Measurements from ENCODE around the gene INSL3.
A peak's percentile ranks its signal among the peaks of the same experiment; 100 is the strongest.

The INSL3 gene

DNA sequence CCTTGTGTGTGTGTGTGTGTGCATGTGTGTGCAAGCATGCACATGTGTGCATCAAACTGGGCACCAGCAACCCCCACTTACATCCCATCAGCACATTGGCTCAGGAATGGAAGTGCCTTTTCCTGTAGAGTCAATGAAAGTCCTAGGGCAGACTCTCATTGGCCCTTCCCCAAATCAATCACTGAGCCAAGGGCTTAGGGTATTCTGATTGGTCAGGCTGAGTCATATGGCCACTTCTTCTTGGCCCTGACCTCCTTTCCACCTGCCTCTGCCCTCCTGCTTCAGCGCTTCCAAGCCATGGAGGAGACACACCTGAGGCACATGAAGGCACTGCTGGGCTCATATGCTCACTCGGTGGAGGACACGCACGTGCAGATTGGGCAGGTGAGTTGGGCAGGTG, 49.1 kb downstream of the INSL3 start:
- Histone ChIP-seq H4K8ac (ENCODE audit: low read depth, low read length) (no peak overlapping the region), H3K4me3 (ENCODE audit: low read depth, low read length) (no peak overlapping the region), H3K18ac (ENCODE audit: low read length) (no peak overlapping the region), H3K4me2 (ENCODE audit: low read length) (no peak overlapping the region), H3K4me1 (ENCODE audit: control insufficient read depth in 1 of 2, insufficient read depth in 2 of 2, low read length in 2 of 2) (no peaks in the 10 kb centered on the region), H3K27ac (ENCODE audit: low read depth, low read length) (no peak overlapping the region), H3K79me2 (ENCODE audit: control insufficient read depth, insufficient read depth, low read length, poor library complexity) (no peaks in the 10 kb centered on the region), H3K79me1 (ENCODE audit: low read length) (no peaks in the 10 kb centered on the region), H2BK120ac (ENCODE audit: insufficient read depth, low read length, poor library complexity) (no peak overlapping the region), H3K27me3 (ENCODE audit: insufficient read depth, low read length) (no peaks in the 10 kb centered on the region), H4K91ac (ENCODE audit: low read depth, low read length) (no peak overlapping the region), H2BK5ac (ENCODE audit: low read depth, low read length, poor library complexity) (no peak overlapping the region), H3K23ac (ENCODE audit: low read length) (no peak overlapping the region), H3K9me3 (ENCODE audit: insufficient read depth, low read depth, low read length) (peaks cover 2% of the 10 kb centered on the region), H2AFZ (ENCODE audit: insufficient read depth, low read length, poor library complexity) (no peak overlapping the region), H3K9ac (ENCODE audit: low read length) (no peak overlapping the region), H2AK5ac (ENCODE audit: low read length) (no peak overlapping the region), H2BK12ac (ENCODE audit: low read length) (no peak overlapping the region), H3K14ac (ENCODE audit: low read length) (no peak overlapping the region), H3K36me3 (ENCODE audit: control insufficient read depth in 1 of 2, insufficient read depth in 2 of 2, low read length in 2 of 2) (no peaks in the 10 kb centered on the region), H4K12ac (ENCODE audit: low read depth, low read length) (no peak overlapping the region), H3K4ac (ENCODE audit: low read depth, low read length) (no peak overlapping the region)
- no peak for DNase-seq
- no CpG with 5 or more reads among the region's 4 CpGs for WGBS (ENCODE audit: extremely low coverage, insufficient coverage, insufficient read length)

DNA sequence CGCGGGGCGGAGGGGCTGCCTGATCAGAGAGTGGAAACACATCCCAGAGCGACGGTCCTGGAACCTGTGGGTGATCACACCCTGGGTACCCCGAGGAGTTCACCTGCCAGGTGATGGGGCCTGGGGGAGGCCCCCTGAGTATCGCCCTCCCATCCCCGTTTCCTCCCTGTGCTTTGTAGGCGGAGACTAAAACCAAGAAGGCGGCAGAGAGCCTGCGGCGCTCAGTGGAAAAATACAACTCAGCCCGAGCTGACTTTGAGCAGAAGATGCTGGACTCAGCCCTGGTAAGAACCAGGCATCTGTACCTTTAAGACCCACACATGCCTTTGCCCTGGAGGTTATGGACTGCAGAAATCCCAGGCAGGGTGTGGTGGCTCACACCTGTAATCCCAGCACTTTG, 50.7 kb downstream of the INSL3 start:
- Histone ChIP-seq H2BK120ac (ENCODE audit: insufficient read depth, low read length, poor library complexity) (no peak overlapping the region), H4K12ac (ENCODE audit: low read depth, low read length) (no peak overlapping the region), H3K79me2 (ENCODE audit: control insufficient read depth, insufficient read depth, low read length, poor library complexity) (no peaks in the 10 kb centered on the region), H3K18ac (ENCODE audit: low read length) (no peak overlapping the region), H3K36me3 (ENCODE audit: control insufficient read depth in 1 of 2, insufficient read depth in 2 of 2, low read length in 2 of 2) (no peaks in the 10 kb centered on the region), H3K4me2 (ENCODE audit: low read length) (no peak overlapping the region), H2AK5ac (ENCODE audit: low read length) (no peak overlapping the region), H3K9me3 (ENCODE audit: insufficient read depth, low read depth, low read length) (peaks cover 2% of the 10 kb centered on the region), H3K27me3 (ENCODE audit: insufficient read depth, low read length) (no peaks in the 10 kb centered on the region), H3K27ac (ENCODE audit: low read depth, low read length) (no peak overlapping the region), H4K8ac (ENCODE audit: low read depth, low read length) (no peak overlapping the region), H3K14ac (ENCODE audit: low read length) (no peak overlapping the region), H2AFZ (ENCODE audit: insufficient read depth, low read length, poor library complexity) (no peak overlapping the region), H2BK5ac (ENCODE audit: low read depth, low read length, poor library complexity) (no peak overlapping the region), H3K4me3 (ENCODE audit: low read depth, low read length) (no peak overlapping the region), H2BK12ac (ENCODE audit: low read length) (no peak overlapping the region), H3K4ac (ENCODE audit: low read depth, low read length) (no peak overlapping the region), H3K23ac (ENCODE audit: low read length) (no peak overlapping the region), H3K4me1 (ENCODE audit: control insufficient read depth in 1 of 2, insufficient read depth in 2 of 2, low read length in 2 of 2) (no peaks in the 10 kb centered on the region), H4K91ac (ENCODE audit: low read depth, low read length) (no peak overlapping the region), H3K79me1 (ENCODE audit: low read length) (no peaks in the 10 kb centered on the region), H3K9ac (ENCODE audit: low read length) (no peak overlapping the region)
- WGBS (ENCODE audit: extremely low coverage, insufficient coverage, insufficient read length) = no CpG with 5 or more reads among the region's 13 CpGs
- no peak for DNase-seq

DNA sequence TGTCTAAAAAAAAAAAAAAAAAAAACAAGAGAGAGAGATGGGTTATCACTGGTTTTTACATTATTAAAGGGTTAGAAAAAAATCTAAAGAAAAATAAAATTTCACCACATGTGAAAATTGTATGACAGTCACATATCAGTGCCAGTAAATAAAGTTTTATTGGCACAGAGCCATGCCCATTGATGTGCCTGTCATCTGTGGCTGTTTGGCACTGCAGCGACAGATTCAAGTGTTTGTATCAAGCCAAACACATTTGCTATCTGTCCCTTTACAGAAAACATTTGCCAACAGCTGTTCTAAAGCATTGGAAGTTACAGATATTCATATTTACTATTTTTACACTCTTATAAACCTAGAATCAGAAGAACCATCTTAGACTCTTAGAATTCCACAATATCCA, 53.8 kb downstream of the INSL3 start:
- no peak for DNase-seq
- no peak overlapping the region for H2AFZ ChIP-seq (ENCODE audit: insufficient read depth, low read length, poor library complexity)
- no peak overlapping the region for H3K9ac ChIP-seq (ENCODE audit: low read length)
- no peaks in the 10 kb centered on the region for H3K36me3 ChIP-seq (ENCODE audit: control insufficient read depth in 1 of 2, insufficient read depth in 2 of 2, low read length in 2 of 2)
- no peaks in the 10 kb centered on the region for H3K79me1 ChIP-seq (ENCODE audit: low read length)
- no peak overlapping the region for H2BK12ac ChIP-seq (ENCODE audit: low read length)
- no peak overlapping the region for H2BK5ac ChIP-seq (ENCODE audit: low read depth, low read length, poor library complexity)
- H3K4ac ChIP-seq (ENCODE audit: low read depth, low read length) = no peak overlapping the region
- H3K4me3 ChIP-seq (ENCODE audit: low read depth, low read length) = no peak overlapping the region
- no peak overlapping the region for H3K23ac ChIP-seq (ENCODE audit: low read length)
- H3K14ac ChIP-seq (ENCODE audit: low read length) = no peak overlapping the region
- no peak overlapping the region for H2AK5ac ChIP-seq (ENCODE audit: low read length)
- no peak overlapping the region for H4K12ac ChIP-seq (ENCODE audit: low read depth, low read length)
- H3K4me1 ChIP-seq (ENCODE audit: control insufficient read depth in 1 of 2, insufficient read depth in 2 of 2, low read length in 2 of 2) = no peaks in the 10 kb centered on the region
- no peaks in the 10 kb centered on the region for H3K79me2 ChIP-seq (ENCODE audit: control insufficient read depth, insufficient read depth, low read length, poor library complexity)
- peaks cover 4% of the 10 kb centered on the region for H3K9me3 ChIP-seq (ENCODE audit: insufficient read depth, low read depth, low read length)
- H3K27me3 ChIP-seq (ENCODE audit: insufficient read depth, low read length) = no peaks in the 10 kb centered on the region
- no peak overlapping the region for H3K4me2 ChIP-seq (ENCODE audit: low read length)
- H4K91ac ChIP-seq (ENCODE audit: low read depth, low read length) = no peak overlapping the region
- no peak overlapping the region for H3K27ac ChIP-seq (ENCODE audit: low read depth, low read length)
- no CpG with 5 or more reads among the region's 1 CpG for WGBS (ENCODE audit: extremely low coverage, insufficient coverage, insufficient read length)
- no peak overlapping the region for H2BK120ac ChIP-seq (ENCODE audit: insufficient read depth, low read length, poor library complexity)
- no peak overlapping the region for H3K18ac ChIP-seq (ENCODE audit: low read length)
- H4K8ac ChIP-seq (ENCODE audit: low read depth, low read length) = no peak overlapping the region

DNA sequence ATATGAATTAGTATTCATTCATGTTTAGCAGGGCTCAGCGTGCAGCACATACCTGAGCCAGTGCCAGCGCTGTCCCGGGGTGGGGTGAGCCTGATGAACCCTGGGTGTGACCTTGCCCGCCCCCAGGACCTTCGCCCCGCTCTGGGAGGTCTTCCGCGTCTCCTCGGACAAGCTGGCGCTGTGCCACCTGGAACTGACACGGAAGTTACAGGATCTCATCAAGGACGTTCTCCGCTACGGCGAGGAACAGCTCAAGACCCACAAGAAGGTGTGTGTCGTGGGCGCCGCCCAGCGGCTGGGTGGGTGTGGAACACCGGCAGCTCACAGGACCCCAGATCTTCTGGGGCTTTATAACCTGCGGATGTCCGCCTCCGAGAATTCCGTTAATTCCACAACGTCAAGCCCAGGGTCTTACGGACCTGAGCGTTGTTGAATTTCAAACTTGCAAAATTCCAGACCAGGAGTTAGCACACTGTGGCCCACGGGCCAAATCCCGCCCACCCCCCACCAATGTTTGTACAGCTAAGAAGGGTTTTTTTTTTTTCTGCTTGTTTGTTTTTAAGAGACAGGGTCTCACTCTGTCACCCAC, 54.7 kb downstream of the INSL3 start:
- no peak overlapping the region for H2BK5ac ChIP-seq (ENCODE audit: low read depth, low read length, poor library complexity)
- H2AFZ ChIP-seq (ENCODE audit: insufficient read depth, low read length, poor library complexity) = no peak overlapping the region
- H3K79me2 ChIP-seq (ENCODE audit: control insufficient read depth, insufficient read depth, low read length, poor library complexity) = no peaks in the 10 kb centered on the region
- no CpG with 5 or more reads among the region's 29 CpGs for WGBS (ENCODE audit: extremely low coverage, insufficient coverage, insufficient read length)
- H2AK5ac ChIP-seq (ENCODE audit: low read length) = no peak overlapping the region
- peaks cover 2% of the 10 kb centered on the region for H3K9me3 ChIP-seq (ENCODE audit: insufficient read depth, low read depth, low read length)
- H3K27ac ChIP-seq (ENCODE audit: low read depth, low read length) = no peak overlapping the region
- H4K91ac ChIP-seq (ENCODE audit: low read depth, low read length) = no peak overlapping the region
- no peak overlapping the region for H3K4me3 ChIP-seq (ENCODE audit: low read depth, low read length)
- no peaks in the 10 kb centered on the region for H3K79me1 ChIP-seq (ENCODE audit: low read length)
- H3K23ac ChIP-seq (ENCODE audit: low read length) = no peak overlapping the region
- no peak overlapping the region for H3K14ac ChIP-seq (ENCODE audit: low read length)
- H2BK12ac ChIP-seq (ENCODE audit: low read length) = no peak overlapping the region
- peak; percentile 76 to 91 for DNase-seq
- no peak overlapping the region for H2BK120ac ChIP-seq (ENCODE audit: insufficient read depth, low read length, poor library complexity)
- H3K9ac ChIP-seq (ENCODE audit: low read length) = no peak overlapping the region
- peak overlapping the region; percentile 43 for H3K4me2 ChIP-seq (ENCODE audit: low read length)
- no peak overlapping the region for H4K12ac ChIP-seq (ENCODE audit: low read depth, low read length)
- H3K4me1 ChIP-seq (ENCODE audit: control insufficient read depth in 1 of 2, insufficient read depth in 2 of 2, low read length in 2 of 2) = no peaks in the 10 kb centered on the region
- peak overlapping the region; percentile 44 for H4K8ac ChIP-seq (ENCODE audit: low read depth, low read length)
- no peaks in the 10 kb centered on the region for H3K27me3 ChIP-seq (ENCODE audit: insufficient read depth, low read length)
- no peaks in the 10 kb centered on the region for H3K36me3 ChIP-seq (ENCODE audit: control insufficient read depth in 1 of 2, insufficient read depth in 2 of 2, low read length in 2 of 2)
- H3K18ac ChIP-seq (ENCODE audit: low read length) = no peak overlapping the region
- no peak overlapping the region for H3K4ac ChIP-seq (ENCODE audit: low read depth, low read length)

Measured in trophoblast cell (in vitro differentiated cells and primary cell).